AG10803 (cell line): ENCODE results near the gene CPOX.
A peak's percentile ranks its signal among the peaks of the same experiment; 100 is the strongest.

Experiments used
- DNase-seq: peaks from one replicate; pipeline ENCODE4 v3.0.0; 2010; ENCODE audit warnings: low read depth
- H3K4me3 ChIP-seq: 2 replicates; pipeline ENCODE4 v1.5.1; 2011; ENCODE audit warnings: mild to moderate bottlenecking, low read length, control low read depth
- TF ChIP-seq, protein P1 (sequence below): conservative IDR thresholded peaks from 2 replicates; pipeline ENCODE4 v1.5.1; 2011; ENCODE audit warnings: mild to moderate bottlenecking, low read length, control low read depth, inconsistent platforms

CPOX gene

DNA sequence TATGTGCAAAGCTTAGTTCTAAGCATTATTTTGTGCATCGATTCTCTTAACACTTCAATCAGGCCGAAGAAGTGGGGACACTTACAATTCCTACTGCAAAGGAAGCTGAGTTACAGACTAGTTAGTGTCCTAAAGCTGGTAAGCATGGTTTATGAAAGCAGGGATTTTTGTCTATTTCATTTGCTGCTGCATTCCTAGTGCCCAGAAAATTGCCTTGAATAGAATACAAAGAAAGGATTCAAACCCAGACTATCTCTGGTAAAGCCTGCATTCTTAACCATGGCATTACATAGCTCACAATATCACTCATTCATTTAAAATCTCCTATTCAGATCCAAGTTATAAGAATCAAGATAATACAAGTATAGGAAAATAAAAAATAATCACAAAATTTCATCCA is 24.4 kb upstream of the CPOX start:
- TF ChIP-seq, protein P1, sequence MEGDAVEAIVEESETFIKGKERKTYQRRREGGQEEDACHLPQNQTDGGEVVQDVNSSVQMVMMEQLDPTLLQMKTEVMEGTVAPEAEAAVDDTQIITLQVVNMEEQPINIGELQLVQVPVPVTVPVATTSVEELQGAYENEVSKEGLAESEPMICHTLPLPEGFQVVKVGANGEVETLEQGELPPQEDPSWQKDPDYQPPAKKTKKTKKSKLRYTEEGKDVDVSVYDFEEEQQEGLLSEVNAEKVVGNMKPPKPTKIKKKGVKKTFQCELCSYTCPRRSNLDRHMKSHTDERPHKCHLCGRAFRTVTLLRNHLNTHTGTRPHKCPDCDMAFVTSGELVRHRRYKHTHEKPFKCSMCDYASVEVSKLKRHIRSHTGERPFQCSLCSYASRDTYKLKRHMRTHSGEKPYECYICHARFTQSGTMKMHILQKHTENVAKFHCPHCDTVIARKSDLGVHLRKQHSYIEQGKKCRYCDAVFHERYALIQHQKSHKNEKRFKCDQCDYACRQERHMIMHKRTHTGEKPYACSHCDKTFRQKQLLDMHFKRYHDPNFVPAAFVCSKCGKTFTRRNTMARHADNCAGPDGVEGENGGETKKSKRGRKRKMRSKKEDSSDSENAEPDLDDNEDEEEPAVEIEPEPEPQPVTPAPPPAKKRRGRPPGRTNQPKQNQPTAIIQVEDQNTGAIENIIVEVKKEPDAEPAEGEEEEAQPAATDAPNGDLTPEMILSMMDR, result no peak
- DNase-seq, result no peak

DNA sequence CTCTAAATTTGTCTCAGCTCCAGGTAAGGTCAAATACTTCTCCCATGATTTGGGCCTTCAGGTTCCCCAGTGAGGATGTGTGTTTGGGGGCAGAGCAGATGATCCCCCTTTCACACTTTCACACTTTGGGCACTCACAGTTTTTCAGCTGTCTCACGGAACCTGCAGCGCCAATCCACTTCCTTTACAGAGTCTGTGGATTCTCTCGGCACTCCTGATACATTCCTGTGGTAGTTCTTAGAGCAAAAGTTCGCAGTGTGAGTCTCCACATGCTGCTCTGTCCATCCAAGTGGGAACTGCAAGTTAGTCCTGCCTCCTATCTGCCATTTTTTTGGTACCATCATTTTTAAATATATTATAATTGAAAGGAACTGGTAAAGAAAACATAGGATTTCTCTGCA is 20.2 kb upstream of the CPOX start:
- peak; percentile 12 for DNase-seq
- H3K4me3 ChIP-seq, result no peak overlapping the region
- TF ChIP-seq, protein P1, result no peak

More for the DNA sequence above, 24.4 kb upstream of the CPOX start:
- H3K4me3 ChIP-seq, result no peak overlapping the region

DNA sequence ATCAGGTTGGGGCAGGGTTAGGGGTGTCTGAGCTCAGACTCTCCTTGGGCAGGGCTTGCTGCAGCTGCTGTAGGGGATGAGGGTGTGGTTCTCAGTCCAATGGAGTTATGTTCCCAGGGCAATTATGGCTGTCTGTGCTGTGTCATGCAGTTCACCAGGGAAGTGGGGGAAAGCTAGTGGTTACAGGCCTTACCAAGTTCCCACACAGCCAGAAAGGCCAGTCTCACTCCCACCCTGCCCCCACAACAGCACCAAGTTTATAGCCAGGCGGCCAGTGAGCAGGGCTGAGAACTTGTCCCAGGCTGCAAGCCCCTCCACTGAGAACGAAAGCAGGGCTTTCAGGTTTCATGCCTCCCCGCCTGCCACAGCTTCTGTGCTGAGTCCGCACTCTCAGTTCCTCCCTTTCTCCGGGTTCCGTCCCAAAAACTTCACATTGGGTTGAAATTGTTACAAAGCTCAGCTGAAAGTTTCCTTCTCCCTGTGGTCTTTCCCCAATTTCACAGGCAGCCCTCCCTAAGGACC is 19.6 kb upstream of the CPOX start:
- DNase-seq, result no peak
- no peak overlapping the region for H3K4me3 ChIP-seq
- TF ChIP-seq, protein P1, result no peak

DNA sequence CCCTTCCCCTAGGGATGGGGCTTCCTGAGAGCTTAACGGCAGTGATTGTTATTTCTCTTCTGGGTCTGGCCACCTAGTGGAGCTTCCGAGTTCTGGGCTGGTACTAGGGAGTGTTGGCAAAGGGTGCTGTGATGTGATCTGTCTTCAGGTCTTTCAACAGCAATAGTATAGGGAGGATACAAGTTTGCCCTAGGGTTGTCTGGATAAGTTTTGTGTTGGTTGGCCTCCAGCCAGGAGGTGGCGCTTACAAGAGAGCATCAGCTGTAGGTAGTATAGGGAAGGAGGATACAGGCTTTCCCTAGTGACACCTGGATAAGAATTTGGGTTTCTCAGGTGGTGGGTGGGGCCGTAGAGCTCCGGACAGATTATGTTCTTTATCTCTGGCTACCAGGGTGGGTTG is 19.2 kb upstream of the CPOX start:
- TF ChIP-seq, protein P1, result no peak; the same call in 1 of the 2 replicates
- no peak for DNase-seq
- no peak overlapping the region for H3K4me3 ChIP-seq

DNA sequence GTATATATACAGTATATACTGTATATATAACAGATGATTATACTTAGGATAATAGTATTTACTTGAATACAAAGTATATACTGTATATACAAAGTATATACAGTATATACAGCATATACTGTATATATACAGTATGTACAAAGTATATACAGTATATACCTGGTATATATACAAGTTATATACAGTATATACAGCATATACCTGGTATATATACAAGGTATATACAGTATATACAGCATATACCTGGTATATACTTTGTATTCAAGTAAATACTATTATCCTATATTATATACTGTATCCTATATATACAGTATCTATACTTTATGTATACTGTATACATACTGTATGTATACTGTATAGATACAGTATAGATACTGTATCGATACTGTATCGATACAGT is 14.6 kb upstream of the CPOX start:
- H3K4me3 ChIP-seq, result no peak overlapping the region
- TF ChIP-seq, protein P1, result no peak
- no peak for DNase-seq

DNA sequence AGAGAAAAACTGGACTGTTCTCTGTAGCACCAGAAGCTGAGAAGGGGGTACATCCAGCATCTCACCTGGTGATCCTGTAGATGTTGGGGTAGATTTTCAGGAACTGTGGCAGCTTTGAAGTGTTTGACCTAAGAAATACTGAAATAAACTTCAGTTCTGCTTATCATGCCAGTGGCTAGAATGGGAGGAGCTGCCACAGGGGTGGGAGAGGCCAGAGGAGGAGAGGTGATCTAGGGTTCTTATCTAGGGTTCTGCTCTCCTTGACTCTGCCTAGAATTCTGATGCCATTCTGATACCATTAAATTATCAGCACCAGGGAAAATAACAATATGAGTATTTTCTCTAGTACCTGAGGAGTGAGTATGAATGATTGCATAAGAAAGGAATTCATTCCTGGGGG is 10.2 kb upstream of the CPOX start:
- TF ChIP-seq, protein P1, result no peak
- no peak overlapping the region for H3K4me3 ChIP-seq
- DNase-seq, result no peak

DNA sequence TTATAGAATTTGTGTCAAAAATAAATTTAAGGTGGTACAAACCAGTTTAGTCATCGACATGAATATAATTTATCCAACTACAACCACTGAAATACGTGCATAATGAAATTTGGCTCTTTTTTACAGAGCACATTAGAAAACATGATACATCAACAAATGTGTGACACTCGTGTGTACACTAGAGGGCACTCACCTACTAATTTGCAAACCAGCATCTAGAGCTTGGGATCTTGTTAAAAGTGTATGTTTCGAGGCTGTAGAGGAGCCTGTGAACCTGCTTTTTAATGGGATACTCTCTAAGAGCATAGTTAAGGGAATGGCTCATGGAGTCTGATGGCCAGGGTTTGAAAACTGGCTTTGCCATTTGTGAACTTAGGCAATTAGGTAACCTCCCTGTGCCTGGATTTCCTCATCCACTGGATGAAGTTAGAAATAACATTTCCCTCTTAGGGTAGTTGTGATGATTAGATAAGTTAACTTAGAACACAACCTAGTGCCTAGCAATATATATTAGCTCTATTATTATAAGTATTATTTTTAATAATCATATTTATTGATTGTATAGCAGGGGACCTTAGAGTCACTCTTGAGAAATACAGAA is 8.8 kb upstream of the CPOX start:
- no peak overlapping the region for H3K4me3 ChIP-seq
- TF ChIP-seq, protein P1, result peak; percentile 90
- peak; percentile 68 for DNase-seq
